SKM-1 treated with dmso at 0.1 percent for 144 hours (cell line): ENCODE data around the gene DCLRE1B.
A peak's percentile ranks its signal among the peaks of the same experiment; 100 is the strongest.

Source experiments
- DNase-seq: peaks from one replicate; lab custom pipeline; 2025; ENCODE audit not compliant: unreplicated experiment; lab: John Stamatoyannopoulos, UW

Gene DCLRE1B

DNA sequence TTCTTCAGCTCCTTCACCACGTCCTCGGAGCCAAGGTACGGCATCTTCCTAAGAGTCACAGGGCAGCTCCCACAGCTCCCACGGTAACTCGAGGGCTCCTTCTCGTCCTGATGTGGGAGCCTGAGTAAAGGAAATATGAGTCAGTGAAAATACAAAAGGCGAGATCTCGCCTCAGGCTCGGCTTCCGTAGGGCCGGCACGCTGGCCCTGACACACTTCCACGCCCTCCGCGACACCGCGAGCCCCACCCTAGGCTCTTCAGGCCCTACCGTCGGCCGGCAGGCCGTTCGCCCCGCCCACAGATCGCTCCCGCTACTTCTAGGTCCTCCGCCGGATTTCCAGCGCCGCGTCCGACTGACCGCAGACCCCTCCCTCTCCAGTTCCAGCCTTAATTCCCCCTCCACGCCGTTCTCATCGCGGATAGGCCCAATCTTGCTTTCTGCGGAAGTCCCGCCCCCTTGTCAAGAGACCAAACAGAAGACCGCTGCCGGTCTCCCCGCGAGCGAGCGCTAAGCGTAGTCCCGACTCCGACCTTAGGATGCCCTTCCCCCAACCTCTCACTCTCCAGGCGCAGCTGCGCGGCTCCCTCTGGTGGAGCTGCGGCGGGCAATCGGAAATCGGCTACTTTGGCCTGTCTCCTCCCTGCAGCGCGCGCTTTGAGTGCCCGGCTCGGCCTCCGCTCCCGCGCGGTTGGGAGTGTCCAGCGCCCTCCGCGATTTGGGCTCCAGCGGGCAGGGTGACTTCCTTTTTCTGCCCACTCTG lies at the start of gene DCLRE1B, which contains the start of gene AP4B1:
Gene DCLRE1B (plus strand): TSS at position 653 of the 761 bp plus-strand sequence. CDS start 261 bp downstream, outside the sequence.
Gene AP4B1 (minus strand): TSS at position 126 of the 761 bp plus-strand sequence. CDS start 82 bp downstream, at position 44.
- DNase-seq: peak; percentile 100

DNA sequence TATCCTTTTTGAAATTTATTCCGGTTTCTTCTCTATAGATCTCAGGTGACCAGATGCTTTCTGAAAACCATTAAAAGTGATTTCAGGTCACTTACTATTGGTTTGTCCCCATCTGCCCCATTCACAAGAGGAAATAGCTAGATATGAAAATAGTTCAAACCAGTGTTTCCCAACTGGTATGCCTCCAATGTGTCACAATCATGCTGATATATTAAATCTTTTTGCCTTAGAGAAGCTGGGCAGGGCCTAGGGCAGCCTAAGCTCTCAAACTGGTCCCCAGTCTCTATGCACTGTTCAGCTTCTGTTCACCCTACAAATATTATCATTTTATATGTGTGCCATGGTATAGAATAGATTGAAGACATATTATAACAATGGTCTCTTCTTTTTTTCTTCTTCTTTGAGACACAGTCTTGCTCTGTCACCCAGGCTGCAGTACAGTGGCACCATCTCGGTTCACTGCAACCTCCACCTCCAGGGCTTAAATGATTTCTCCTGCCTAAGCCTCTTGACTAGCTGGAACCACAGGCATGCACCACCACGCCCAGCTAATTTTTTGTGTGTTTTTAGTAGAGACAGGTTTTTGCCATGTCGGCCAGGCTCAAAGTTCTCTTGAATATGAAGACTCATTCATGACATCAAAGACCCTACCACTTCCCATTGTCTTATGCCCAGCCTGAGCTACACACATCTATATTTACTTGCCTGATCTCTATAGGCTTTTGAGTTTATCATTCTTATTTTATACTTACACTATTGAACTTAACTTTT lies 49.3 kb upstream of the DCLRE1B start:
- peak; percentile 22 for DNase-seq

DNA sequence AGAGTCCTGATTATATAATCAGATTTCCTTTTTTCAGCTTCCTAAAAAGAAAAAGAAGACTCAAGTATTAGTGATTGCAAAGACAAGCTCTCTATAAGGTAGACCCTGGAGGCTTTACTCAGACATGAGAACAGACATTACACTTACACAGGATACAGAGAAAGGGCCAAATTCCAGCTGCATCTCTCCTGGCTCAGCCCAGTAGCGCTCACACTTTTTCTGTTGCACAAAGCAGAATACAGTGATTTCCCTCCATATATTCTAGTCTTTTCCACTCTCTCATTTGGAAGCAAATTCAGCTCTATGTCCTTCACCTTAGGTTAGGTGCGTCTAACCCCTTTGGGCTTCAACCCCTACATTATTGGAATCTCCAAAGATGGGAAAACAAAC lies 48.7 kb upstream of the DCLRE1B start:
- DNase-seq: no peak

DNA sequence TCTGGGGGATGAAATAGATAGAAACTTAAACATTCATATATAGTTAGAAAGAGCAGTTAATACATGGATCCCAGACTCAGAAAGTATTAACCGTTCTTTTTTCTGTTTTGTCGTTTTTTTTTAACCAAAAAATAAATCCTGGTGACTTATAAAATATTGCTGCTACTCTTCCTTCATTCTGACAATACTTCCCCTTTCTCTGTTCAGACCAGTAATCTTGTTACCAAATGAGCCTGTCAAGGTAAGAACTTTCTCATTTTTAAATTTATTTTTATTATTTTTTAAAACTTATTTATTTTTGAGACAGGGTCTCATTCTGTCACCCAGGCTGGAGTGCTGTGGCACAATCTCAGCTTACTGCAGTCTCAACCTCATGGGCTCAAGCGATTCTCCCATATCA lies 47.4 kb upstream of the DCLRE1B start:
- DNase-seq: peak; percentile 53

DNA sequence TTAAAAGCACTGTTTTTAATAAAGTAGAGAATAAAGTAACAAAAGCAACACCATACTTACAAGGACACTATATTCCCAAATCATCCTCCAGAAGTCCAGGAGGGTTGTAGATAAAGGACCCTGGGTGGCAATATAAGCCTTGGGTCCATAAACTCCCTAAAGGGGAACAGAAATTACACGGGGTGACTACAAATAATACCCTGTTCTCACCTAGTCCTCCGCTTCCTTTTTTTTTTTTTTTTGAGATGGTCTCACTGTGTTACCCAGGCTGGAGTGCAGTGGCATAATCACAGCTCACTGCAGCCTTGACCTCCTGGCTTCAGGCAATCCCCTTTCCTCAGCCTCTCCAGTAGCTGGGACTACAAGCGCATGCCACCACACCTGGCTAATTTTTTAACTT lies 46.7 kb upstream of the DCLRE1B start:
- peak; percentile 31 for DNase-seq

DNA sequence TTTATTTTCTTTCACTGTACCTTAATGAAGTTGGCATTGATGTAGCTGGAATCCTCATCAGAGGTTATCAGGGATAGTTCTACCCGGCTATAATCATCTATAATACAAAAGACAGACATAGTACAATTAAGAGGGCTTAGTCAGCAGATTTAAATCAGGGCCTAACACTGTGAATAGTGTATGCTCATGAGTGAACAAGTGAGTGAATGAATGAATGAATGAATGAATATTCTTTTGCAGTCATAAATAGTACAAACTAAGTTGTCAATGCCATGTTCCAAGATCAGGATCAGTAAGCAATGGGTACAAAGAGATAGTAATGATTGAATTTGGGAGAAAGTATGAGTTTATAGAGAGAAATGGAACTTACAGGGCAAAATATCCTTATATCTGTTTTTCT lies 46.1 kb upstream of the DCLRE1B start:
- DNase-seq: no peak

DNA sequence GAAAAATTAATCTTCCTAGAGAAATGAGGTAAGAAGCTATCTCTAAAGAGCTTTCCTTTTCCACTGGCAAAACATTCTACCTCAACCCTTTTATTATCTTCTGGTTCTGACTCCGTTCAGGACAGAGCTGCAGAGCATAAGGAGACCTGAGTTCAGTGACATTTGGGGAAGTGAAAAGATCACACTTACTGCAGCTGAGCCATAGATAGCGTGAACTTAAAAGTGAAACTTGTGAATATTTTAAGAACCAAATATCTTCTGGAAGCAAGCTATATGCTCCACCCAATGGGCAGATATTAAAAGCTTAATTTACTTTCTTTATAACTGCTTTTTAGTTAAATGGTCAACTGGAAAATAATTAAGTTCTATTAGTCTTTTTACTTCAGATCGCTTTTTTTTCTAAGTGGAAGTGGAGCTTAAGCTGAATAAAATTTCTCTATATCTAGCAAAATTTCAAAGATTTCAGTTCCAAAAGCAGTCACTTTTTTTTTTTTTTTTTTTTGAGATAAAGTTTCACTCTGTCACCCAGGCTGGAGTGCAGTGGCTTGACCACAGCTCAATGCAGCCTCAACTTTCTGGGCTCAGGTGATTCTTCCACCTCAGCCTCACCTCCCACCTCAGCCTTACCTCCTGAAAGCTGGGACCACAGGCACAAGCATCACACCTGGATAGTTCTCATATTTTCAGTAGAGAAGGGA lies 45.5 kb upstream of the DCLRE1B start:
- peak; percentile 55 for DNase-seq

DNA sequence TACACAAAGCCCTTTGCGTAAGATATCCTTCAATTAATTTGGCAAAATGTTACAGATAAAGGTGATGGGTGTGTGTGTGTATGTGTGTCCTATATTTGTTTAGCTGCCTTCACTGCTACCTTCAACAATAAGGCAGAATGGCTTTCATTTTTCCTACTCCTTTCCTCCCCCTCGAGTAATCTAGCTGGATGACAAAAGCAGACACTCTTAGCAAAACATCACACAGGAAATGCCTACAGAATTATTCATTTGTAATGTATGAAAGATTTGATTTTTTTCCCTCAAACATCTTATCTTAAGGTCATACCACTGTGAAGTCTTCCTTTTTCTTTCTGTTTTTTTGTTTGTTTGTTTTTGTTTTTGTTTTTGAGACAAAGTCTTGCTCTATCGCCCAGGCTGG lies 44.2 kb upstream of the DCLRE1B start:
- DNase-seq: no peak

DNA sequence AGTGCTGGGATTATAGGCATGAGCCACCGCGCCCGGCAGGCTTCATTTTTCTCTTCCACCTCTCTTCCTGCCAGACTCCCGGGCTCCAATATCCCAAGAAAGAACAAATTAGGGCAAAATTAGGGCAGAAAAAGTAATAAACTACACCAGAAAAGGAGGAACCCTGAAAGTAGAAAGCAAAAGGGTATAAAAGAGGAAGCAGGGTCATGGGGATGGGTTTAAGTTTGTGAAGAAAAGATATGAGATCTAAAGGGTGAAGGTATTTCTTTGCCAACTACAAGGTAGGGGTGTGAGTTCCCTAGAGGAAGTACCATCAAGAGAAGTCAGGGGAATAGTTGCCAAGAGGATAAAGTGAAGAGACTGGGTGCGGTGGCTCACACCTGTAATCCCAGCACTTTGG lies 43.5 kb upstream of the DCLRE1B start:
- peak; percentile 19 for DNase-seq

DNA sequence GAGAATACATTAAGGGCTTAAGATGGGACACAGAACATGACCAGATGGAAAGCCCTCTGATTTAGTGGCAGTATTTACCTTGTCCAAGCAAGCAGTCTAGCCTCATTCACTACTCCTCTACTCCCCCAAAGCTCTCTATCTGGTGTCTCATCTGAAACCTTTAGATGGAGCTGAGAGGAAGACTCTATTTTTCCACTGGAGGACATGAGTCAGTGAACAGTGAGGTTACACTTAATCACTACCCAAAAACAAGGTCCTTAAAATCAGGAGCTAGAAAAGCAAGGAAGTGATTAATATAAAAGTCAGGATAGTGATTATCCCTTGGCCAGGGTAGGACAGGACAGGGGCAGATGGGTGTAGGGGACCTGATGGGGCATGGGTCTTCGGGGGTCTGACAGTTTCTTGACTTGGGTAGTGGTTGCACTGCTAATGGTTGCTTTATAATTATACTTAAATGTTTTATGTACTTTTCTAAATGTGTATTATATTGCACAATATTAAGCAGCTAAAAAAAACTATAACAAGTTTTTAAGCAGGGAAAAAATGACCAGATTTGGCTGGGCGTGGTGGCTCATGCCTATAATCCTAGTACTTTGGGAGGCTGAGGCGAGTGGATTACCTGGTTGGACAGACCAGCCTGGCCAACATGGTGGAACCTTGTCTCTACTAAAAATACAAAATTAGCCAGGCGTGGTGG lies 36.6 kb upstream of the DCLRE1B start:
- DNase-seq: no peak

DNA sequence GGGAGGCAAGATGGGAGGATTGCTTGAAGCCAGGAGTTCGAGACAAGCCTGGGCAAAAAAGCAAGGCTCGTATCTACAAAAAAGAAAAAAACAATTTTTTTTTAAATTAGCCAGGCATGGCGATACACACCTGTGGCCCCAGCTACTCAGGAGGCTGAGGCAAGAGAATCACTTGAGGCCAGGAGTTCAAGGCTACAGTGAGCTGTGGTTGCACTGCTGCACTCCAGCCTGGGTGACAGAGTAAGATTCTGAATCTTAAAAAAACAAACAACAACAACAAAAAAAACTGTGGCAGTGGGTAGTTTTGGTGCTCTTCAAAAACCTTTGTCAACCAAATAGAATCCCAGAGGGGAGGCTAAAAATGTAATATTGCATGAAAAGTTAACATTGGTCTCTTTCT lies 34.3 kb upstream of the DCLRE1B start:
- DNase-seq: no peak

DNA sequence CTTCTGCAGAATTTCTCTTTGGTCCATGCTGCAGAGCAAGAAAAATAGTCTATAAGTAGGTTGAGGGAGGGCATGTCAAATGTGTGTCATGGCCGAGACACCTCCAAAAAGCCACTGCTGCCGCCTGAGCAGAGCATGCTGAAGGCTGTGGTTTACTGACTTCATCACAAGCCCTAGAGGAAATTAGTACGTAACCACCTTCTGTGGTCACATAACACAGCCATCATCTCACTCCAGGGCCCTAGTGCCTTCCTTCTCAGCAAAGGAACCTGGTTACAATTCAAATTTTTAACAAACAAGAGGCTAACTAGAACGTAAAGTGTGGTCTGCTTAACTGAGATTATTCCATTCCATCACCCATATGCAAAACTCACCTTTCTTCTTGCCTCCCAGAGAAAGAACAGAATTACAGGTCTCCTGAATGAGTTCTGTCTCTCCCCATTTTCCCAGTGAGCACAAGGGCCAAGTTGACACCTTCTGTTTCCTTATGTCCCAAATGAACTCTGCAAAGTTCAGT lies 33.5 kb upstream of the DCLRE1B start, which contains the start of gene PTPN22:
Gene PTPN22 (minus strand): TSS at position 116 of the 517 bp plus-strand sequence.
- peak; percentile 91 for DNase-seq

DNA sequence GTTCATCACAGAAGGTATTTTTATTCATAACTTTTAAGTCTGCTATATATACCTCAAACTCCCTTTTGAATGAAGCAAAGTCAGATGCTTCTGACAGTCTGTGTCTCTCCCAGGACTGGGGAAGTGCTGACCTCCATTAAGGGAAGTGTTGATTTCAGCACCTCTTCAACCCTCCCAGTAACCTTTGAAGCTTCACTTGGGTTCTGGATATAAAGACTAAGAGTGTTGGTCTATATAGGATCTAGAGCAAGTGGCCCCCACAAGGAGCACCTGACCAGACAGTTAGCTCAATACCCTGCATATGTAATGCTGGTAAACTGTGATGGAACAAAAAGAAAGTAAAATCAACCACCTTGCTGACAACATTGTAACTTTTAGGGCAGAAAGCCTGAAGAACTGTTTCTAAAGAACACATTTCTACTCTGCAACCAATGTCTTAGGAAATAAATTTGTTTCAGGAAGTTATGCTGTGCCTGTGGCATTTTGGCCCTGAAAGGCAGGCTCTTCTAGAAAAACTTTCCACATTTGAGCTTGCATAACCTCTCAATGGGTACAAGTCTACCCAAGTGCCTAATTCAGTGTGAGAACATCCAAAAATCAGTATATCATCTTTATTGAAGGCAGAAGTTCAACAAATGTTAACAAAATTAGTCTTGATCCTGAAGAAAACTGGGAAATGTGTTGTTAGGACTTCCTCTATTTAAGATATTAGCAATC lies 32.7 kb upstream of the DCLRE1B start:
- peak; percentile 78 for DNase-seq

DNA sequence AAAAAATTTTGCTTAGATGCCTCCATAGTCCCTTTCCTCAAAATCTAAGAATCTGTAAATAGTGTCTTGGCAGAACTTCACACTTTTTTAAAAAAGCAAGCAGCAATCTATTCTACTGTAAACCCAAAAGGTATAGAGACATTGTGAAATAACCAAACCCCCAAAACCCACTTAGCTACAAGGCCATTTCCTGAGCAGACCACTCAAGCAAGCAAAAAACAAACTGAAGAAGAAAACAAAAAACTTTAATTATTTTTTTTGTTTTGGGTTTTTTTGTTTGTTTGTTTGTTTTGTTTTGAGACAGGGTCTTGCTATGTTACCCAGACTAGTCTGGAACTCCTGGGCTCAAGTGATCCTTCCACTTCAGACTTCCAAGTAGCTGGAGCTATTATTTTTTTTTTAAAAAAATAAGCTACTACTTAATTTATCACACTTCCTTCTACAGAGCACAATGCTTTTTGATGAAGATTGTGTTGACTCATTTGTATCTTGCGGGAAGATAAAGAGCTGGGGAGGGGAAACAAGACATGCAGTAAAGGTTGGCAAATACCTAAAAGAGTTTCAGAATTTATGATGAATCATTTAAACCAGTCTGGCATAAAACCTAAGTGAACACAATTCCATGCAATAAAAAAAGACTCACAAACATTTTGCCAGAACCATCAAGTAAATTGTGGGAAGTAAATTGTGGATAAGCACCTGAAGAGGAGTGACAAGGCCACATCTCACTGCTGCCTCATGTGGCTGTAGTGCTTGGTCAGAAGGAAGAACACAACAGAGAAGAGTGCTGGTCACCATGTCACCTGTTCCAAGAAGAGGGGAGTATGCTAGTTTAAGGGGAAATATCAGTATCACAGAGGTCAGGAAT lies 30.9 kb upstream of the DCLRE1B start:
- peak; percentile 56 for DNase-seq

DNA sequence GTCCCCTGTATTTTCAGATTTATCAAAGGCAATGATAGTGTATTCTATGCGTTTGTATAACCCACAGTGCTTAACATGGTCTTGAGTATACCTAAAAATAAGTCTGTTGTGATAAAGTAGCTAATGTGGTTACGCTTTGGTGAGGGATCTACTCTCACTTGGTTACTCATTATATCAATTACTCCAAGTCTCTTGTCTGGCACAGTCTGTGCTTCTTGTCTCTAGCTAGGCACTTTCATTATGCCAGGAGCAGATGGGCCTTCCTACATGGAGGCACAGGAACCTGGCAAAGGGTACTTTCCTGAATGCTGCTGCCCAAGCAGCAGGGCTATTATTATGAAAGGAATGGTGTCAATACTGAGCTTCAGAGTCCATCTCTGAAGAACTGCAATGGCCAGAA lies 29.4 kb upstream of the DCLRE1B start:
- no peak for DNase-seq

DNA sequence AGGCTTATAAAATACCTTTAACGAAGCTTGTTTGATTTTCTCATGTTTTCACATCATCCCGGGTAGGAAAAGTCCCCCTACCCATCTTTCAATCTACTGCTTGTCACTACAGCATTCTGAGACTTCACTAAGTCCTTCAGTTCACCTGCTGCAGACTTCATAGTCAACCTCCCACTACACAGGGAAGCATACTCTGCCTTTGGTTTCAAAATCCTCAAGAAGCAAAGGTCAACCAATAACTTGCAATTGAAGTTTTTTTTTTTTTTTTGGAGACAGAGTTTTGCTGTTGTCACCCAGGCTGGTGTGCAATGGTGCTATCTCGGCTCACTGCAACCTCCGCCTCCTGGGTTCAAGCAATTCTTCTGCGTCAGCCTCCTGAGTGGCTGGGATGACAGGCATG lies 28.9 kb upstream of the DCLRE1B start:
- DNase-seq: no peak

DNA sequence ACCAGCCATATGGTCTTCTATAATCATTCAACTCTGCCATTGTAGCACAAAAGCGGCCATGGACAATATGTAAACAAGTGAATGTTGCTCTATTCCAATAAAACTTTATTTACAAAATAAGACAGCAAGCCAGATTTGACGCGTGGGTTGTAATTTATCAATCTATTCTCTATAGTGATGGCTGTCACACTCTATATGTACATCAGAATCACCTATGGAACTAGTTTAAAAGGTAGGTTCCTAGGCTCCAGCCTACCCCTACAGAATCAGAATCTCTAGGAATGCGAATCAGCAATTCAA lies 25.4 kb upstream of the DCLRE1B start:
- no peak for DNase-seq

DNA sequence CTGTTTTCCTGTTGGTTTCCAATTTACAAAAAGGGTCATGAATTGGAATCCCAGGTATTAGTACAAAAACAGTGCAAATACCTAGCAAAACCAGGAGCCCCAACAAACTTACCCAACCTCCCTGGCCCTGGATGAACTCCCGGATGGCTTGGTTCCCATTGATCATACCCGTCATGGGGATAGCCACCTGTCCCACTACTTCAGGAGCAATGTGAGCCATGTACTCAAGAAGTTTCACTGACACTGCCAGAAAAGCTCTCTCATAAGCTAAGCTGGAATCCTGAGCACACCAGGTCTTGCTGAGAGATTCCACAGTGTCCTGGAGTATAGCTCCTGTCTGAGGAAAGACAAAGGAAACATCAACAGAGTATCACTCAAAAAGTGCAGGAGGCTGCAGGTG lies 23.5 kb upstream of the DCLRE1B start:
- no peak for DNase-seq
